Measurements from ENCODE around the gene CBS. TPM values are rescaled to one million over a fixed set of nuclear protein-coding genes. Genes with fewer than 3 reads are reported as not detected.

Gene CBS
- total RNA-seq, 1 donor from 2014 or later, result 30.2 TPM

DNA sequence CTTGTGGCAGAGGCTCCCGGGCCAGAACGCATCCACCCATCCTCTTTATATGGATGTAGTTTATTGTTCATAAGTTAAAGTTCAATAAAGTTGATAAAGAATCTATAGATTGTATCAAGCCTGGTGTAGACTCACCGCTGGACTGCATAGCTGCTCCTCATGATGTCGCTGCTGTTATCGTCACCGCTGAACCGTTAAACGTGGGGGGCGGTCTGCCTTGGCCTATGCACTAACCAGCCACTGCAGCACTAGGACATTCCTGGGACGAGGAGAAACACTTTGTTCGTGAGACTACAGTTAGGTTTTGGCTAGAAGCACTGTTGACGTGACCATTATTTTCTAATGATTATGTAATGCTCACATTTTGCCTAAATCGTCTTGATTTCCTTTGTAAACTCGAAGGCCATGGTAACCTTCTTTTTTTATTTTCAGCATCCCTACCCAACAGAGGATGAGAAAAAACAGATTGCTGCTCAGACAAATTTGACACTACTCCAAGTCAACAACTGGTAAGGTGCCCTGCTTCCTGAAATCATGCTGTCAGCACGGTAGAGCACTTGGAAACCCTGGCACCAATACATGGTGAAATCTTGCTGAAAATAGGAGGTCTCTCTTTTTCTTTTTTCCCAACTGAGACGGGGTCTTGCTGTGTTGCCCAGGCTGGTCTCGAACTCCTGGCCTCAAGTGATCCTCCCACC, 51.0 kb downstream of the CBS start:
- Mint-ChIP-seq H3K27ac (no peak overlapping the region), H3K4me3 (no peak overlapping the region), H3K36me3 (peaks cover 27% of the 10 kb centered on the region), H3K9me3 (no peaks in the 10 kb centered on the region), H3K4me1 (peaks cover 6% of the 10 kb centered on the region), H3K27me3 (ENCODE audit: low read depth) (no peaks in the 10 kb centered on the region)
- no peak for DNase-seq (ENCODE audit: low spot score in 2 of 2, unreplicated experiment in 2 of 2)
- no peak for TF ChIP-seq CTCF (IDR thresholded peaks at IDR 0.05; ENCODE audit: unreplicated experiment)

DNA sequence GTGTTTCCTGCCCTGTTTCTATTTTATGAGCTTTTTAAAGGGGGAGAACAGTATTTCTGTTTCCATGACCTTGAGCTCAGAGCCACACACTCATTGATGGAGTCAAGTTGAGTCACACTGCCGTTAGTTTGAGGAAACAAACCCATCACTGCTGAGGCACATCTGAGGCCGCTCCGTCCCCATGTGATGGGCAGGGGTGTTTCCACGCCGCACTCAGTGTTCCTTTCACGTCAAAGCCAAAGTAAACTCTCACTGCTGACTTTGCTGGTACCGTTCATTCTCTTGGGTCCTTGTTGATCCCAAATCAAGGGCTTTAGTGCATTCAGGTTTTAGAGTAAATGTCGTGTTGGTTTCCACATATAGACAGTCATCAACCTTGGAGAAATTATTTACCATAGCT, 52.5 kb downstream of the CBS start:
- no peak for DNase-seq (ENCODE audit: low spot score in 2 of 2, unreplicated experiment in 2 of 2)
- TF ChIP-seq CTCF (IDR thresholded peaks at IDR 0.05; ENCODE audit: unreplicated experiment), result no peak
- Mint-ChIP-seq H3K27ac (no peak overlapping the region), H3K9me3 (no peaks in the 10 kb centered on the region), H3K27me3 (ENCODE audit: low read depth) (no peaks in the 10 kb centered on the region), H3K36me3 (peaks cover 23% of the 10 kb centered on the region), H3K4me3 (no peak overlapping the region), H3K4me1 (peaks cover 6% of the 10 kb centered on the region)

DNA sequence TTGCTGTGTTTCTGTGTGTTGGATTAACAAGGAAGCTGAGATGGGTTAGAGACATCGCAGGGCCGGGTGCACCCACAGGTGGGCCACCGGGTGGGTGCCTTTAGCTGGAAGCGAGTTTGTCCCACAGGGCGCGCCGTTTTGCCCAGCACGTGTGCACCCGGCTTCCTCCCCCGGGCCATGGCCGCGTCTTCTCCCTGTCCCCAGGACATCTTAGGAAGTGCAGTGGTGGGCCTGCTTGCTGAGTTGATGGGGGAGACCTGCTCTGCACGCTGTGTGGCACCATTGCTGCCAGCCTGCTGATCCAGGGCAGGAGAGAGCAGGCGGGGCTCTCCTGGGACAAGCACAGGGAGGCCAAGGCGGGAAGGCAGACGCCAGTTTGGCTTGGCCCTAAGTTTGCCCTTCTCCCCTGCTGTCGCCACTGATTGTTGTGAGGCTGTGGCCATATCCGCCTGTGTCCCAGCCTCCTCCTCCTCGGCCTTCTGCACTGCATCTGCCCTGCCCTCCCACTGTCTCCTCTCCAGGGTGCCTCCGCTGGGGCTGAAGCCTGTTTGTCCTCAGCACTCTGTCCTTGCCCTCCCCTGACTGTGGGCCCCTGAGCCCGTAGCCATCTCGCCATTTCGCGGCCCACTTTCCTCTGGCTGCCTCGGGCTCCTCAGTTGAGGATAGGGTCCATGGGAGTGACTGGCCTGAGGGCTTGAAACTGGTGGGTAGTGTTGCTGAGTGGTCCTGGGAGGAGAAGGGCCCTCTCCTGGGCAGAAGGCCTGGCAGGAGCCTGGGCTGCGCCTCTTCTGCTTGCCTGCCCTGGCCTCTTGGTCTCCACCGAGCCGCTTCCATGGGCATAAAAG, 53.7 kb downstream of the CBS start:
- Mint-ChIP-seq H3K9me3 (no peaks in the 10 kb centered on the region), H3K4me1 (peaks cover 6% of the 10 kb centered on the region), H3K36me3 (peaks cover 24% of the 10 kb centered on the region), H3K27me3 (ENCODE audit: low read depth) (no peaks in the 10 kb centered on the region), H3K27ac (peak overlapping the region; percentile 16), H3K4me3 (no peak overlapping the region)
- DNase-seq (ENCODE audit: low spot score in 2 of 2, unreplicated experiment in 2 of 2), result no peak
- TF ChIP-seq CTCF (IDR thresholded peaks at IDR 0.05; ENCODE audit: unreplicated experiment), result no peak

- Mint-ChIP-seq H3K27ac (no peak overlapping the region), H3K36me3 (peaks cover 29% of the 10 kb centered on the region), H3K4me1 (peaks cover 6% of the 10 kb centered on the region), H3K9me3 (no peaks in the 10 kb centered on the region), H3K4me3 (no peak overlapping the region), H3K27me3 (ENCODE audit: low read depth) (no peaks in the 10 kb centered on the region)
- TF ChIP-seq CTCF (IDR thresholded peaks at IDR 0.05; ENCODE audit: unreplicated experiment), result no peak
- no peak for DNase-seq (ENCODE audit: low spot score in 2 of 2, unreplicated experiment in 2 of 2)
Observed at GRCh38 chr21:43021191-43021590, 54.4 kb downstream of the CBS start.

DNA sequence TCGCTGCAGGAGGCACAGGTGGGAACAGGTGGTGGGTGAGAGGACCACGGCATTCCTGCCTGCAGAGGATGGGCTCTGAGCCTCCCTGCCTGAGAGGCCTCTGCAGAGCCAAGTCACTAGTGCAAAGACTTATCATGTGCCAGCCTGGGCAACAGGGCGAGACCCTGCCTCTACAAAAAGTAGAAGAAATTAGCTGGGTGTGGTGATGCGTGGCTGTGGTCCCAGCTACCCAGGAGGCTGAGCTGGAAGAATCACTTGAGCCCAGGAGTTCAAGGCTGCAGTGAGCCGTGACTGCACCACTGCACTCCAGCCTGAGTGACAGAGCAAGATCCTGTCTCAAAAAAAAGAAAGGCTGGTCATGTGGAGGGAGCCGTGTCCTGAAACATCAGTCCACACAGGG, 54.9 kb downstream of the CBS start:
- Mint-ChIP-seq H3K27ac (no peak overlapping the region), H3K4me1 (peaks cover 6% of the 10 kb centered on the region), H3K4me3 (no peak overlapping the region), H3K27me3 (ENCODE audit: low read depth) (no peaks in the 10 kb centered on the region), H3K9me3 (no peaks in the 10 kb centered on the region), H3K36me3 (peaks cover 29% of the 10 kb centered on the region)
- no peak for DNase-seq (ENCODE audit: low spot score in 2 of 2, unreplicated experiment in 2 of 2)
- TF ChIP-seq CTCF (IDR thresholded peaks at IDR 0.05; ENCODE audit: unreplicated experiment), result no peak
